Posterior vena cava (tissue), 2 donors: ENCODE results near the gene TNFRSF19. TPM values are rescaled to one million over a fixed set of nuclear protein-coding genes. Genes with fewer than 3 reads are reported as not detected.

Experiments
- DNase-seq: peaks from one replicate; pipeline ENCODE4 v3.0.0-alpha.2; 2020; ENCODE audit warnings: low spot score
- intact Hi-C, 2 donors: fragments of 100-400 bp; cut with DNase I; formaldehyde crosslinking; loops; one replicate each; pipeline versions ENCODE4 v1.14.1 to v1.14.2; 2022 to 2023
- total RNA-seq, 2 donors: library from RNA; stranded (reverse); fragmentation: NEBNext Ultra II Directional; extraction: Animal tissue kit (Norgen Biotek cat#: 25700); gene quantifications; one replicate each; pipeline ENCODE4 v1.2.1, GENCODE V29; 2021
- donor health status: DM: yes; HTN: yes; CAD: no.
- donor health status: DM: yes; HTN: yes; CAD: no.

The TNFRSF19 gene
- total RNA-seq, 2 donors from 2014 or later: 3.6 to 8.2 TPM

DNA sequence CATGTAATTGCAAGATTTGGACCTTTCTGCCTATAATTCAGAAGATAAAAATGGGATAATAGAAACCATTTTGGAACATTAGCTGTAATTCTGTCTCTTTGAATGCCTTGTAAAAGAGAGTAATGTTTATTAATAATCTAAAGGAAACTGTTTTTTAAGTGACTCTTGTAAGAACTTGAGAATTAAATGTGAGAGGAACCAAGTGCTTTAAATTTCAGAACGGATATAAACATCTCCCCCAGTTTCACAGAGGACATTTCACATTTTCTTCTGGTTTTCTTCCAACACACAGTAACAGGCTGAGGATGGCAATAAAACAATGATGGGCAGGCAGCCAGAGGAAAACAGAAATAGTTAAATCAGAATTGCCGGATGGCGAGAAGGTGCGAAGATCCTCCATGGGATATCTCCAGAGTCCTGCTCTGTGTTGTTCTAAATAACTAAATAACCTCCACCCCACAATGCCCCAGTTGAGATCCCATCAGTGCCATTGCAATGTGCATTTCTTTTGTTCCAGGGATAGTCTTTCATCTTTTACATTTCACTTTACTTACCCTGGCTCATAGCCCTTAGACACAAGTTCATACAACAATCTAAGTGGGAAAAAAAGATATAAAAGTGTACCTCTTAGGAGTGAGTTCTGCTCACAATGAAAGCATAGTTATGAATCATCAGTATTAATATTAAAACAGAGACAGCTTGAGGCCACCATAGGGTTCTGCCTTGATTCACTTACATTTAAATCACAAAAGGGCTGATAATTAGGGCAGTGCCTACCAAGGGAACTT lies 73.3 kb downstream of the TNFRSF19 start:
- no peak for DNase-seq
- intact Hi-C loops: no loop called here

DNA sequence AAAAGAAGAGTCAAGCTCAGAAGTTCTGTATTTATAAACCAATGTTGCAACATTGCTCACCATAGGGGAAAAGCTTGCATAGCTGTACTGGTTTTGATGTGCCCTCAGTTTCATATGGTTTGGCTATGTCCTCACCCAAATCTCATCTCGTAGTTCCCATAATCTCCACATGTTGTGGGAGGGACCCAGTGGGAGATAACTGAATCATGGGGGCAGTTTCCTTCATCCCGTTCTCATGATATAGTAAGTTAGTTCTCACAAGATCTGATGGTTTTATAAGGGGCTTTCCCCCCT lies 73.9 kb downstream of the TNFRSF19 start:
- intact Hi-C loops: no loop called here
- DNase-seq: no peak

DNA sequence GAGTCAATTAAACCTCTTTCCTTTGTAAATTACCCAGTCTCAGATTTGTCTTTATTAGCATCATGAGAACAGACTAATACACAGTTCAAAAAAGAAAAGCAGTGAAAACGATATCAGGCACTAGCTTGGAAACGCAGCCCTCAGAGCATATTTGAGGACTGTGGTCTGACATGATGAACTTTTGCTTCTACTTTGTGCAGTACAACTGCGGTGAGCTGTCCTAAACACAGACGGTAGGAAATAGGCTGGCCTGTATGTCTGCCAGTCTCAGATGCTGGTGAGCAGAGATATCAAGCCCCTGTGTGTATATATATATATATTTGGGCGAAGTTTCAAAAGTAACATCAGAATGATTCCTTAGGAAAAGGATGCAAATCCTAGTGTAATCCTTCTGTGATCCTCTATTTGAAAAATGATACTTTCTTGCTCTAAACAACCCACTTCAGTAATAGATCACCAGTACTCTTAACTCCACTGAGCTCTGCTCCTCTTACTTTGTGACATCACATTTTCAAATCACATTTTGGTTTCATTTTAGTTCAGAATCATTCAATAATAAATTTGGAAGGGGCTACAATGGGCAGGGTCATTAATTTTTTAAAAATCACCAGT lies 74.4 kb downstream of the TNFRSF19 start:
- DNase-seq: no peak
- intact Hi-C loops: no loop called here

DNA sequence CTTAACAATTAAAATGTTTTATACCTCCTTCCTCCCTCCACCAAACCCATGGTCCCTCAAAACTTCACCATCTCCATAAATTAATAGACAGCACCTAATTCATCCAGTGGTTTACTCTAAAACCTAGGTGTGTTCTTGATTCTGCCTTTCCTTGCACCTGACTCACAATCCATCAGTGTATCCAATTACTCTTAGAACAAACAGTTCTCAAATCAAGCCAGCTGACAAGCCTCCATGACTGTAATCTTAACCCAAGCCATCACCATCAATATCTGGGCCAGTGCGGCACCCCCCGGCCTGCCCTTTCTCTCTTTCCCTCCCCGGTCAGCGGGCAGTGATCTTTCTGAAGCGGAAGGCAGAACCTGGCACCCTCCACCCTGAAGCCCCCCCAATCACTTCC lies 75.6 kb downstream of the TNFRSF19 start:
- no peak for DNase-seq
- intact Hi-C loops: no loop called here

DNA sequence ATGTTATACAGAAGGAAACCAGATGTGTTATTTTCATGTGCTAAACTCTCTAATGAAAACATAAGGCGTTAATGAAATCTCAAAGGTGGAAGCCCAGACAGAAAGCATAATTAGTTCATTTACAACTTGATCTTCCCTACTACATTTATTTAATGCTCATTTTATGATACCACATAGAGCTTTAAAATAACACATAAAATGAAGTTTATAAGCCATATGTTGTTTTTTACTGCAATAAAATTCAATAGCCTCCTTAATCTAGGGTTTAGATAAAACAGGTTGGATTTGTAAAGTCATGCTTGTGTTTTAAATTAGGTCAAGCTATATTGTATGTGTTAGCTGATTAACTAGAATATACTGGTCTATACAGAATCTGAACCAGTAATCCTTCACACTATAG lies 81.2 kb downstream of the TNFRSF19 start:
- intact Hi-C loops: no loop called here
- DNase-seq: no peak

DNA sequence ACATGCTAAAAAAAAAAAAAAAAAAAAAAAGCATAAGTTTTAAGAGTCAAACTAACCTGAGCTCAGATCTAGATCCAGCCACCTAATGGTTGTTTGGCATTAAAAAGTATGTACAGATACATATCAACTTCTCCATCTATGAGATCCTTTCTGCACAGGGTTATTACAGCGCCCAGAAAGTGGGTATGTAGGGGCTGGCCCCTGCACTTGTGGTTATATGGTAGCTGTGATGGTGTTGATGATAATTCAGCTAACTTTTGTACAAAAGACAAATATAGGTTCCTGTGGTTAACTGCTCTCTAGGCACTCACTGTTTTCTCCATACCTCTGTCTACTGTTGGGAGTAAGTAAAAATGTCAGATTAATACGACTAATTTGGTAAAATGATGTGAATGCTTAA lies 81.7 kb downstream of the TNFRSF19 start:
- intact Hi-C loops: no loop called here
- no peak for DNase-seq

DNA sequence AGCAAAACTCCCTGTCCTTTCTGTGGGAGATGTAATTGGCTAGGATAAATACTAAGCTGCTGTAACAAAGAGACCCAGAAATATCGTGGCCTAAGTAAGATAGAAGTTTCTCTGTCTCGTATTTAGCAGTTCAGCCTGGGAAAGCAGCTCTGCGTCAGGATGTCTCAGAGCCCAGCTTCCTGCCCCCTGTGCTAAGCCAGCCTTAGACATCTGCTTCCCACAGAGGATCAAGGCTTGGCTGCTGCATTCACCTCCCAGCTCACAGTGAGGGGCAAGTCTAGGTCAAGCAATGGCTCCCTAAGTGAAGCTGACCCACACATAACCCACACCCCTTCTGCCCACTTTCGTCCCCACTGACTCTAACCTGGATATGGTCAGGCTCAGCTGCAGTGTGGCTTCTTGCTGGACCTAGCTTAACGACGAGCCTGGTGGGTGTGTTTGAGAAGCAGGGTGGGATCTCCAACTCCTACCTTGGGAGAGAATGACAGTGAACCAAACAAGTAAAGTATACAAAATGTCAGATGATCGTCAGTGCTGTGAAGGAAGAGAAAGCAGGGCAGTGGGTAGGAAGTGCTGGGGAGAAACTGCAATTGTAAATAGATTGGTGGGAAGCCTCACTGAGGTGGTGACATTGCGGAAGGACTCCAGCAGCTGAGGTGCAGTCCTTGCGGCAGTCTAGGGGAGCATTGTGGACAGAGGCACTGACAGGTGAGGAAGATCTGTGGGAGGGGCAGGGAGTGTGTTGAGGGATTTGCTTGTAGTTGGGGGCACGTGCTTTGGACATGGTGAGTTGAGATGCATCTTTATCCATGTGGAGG lies 82.9 kb downstream of the TNFRSF19 start:
- intact Hi-C loops: no loop called here
- no peak for DNase-seq

DNA sequence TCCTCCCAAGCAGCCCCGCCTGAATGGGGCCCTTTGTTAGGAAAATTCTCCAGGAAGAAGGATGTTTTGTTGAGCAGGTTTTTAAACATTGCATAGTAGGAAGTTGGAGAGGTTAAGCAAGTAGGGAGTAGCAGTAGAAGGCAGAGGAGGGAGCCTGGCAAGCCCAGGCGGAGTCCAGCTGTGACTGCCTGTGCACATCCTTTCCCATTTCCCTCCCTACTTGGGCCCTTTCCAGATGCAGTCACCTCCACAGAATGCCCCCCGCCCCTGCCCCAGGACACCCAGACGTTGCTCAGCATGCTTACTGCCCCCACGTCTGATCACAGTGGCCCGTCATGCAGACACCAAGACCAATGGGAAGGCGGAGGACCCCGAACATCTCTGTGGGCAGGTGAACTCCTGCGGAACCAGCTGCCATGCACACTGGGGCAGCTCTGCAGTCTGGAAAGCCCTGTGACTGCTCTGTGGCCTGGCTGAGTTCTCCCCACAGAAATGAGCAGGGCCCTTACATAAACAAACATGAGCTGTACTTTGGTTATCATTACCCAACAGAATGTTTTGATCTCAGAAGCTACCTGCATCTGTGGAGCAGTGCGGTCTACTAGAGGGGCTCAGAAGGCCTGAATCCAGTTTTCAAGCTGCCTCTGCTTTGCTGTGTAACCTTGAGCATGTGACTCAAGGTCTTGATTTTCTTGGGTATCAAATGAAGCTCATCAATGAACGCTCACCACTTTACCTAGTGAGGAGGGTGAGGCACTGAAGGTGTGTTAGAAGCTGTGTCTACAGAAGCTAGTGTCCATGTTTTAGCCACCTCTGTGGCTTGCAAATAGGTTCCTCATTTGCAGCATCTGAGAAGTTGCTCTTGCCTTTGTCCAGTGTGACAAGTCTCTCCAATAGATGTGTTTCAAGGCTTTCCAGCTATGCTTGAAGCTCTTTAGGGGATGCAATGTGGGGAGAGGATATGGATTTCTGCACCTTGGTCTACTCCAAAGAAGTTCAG lies 84.2 kb downstream of the TNFRSF19 start:
- intact Hi-C loops: no loop called here
- DNase-seq: no peak

DNA sequence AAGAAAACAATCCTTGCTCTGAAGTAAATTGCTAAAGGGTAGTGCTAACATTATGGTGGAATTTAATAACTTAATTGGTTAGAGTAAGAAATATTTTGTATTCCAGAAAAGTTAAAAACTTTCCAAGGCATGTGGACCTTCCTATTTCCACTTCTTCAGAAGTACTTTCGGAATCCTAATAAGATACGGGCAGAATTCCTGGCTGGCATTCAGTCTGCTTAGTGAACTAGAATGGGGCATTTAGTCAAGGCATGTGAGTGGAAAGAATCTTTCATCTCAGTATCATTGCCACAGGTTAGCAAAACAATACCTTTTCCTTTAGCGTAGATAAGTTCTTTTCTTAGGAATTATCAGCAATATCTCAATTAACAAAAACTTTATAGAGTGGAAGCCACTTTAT lies 85.1 kb downstream of the TNFRSF19 start:
- DNase-seq: no peak
- intact Hi-C loops: no loop called here

DNA sequence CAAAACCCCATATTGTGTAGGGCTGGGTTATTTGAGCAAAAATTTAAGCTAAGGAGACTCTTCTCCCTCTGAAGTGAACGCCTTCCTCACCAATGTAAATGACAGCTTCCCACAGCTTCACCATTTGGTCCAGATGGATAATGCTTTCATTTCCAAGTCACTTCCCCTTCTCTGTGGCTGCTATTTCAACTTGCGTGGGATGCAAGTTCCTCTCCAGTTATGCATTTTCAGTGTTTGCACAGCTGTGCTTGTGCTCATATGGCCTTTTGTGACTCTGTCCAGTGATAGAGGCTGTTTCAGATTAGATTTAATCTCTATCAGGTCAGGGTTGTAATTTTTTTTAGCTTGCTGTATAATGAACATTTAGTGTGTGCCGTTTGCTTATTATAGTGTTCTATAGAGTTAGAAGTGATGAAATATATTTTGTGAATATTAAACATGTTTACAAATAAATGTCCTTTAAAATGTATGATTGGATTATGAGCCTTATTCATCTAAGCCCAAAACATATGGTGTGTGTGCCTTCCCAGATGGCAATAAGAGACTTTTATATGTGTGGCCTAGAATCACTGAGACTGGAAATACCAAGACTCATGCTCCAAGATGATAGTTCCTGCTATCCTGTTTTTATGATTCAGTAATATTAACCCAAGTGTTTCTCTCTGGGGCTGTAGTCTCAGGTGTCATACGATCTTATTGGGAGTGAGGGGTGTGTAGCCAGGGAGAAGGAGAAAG lies 86.6 kb downstream of the TNFRSF19 start:
- intact Hi-C loops: no loop called here
- no peak for DNase-seq

DNA sequence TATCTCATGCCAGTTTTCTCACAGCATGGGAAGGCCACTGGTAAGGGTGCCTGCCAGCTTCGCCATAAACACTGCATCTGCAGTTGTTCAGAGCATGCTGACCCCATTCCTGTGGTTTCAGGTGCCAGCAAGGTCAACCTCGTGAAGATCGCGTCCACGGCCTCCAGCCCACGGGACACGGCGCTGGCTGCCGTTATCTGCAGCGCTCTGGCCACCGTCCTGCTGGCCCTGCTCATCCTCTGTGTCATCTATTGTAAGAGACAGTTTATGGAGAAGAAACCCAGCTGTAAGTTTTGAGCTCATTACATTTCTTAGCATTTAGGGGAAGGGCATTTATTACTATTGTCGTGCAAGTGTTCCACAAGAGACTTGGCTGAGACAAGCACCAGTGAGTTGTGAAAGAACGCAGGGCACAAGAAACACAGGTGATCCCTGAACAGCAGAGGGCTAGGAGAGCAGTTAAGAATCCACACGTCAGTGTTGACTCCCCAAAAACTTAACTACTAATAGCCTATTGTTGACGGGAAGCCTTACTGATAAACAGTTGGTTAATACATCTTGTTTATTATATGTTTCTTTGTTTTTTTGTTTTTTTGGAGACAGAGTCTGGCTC lies 88.8 kb downstream of the TNFRSF19 start:
- intact Hi-C loops: no loop called here
- DNase-seq: no peak

DNA sequence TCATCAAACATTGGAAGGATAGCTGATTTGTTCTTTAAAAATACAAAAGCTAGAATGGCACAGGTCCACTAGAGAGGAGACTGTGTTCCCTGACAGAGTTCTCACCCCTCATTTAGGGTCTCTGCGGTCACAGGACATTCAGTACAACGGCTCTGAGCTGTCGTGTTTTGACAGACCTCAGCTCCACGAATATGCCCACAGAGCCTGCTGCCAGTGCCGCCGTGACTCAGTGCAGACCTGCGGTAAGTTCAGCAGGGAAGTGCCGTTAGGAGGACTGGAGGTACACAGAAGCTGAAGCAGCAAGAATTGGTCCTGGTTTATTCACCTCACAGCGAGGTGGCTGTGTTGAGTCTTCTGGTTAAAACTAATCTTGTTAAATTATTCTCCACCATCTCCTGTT lies 90.0 kb downstream of the TNFRSF19 start:
- no peak for DNase-seq
- intact Hi-C loops: no loop called here

DNA sequence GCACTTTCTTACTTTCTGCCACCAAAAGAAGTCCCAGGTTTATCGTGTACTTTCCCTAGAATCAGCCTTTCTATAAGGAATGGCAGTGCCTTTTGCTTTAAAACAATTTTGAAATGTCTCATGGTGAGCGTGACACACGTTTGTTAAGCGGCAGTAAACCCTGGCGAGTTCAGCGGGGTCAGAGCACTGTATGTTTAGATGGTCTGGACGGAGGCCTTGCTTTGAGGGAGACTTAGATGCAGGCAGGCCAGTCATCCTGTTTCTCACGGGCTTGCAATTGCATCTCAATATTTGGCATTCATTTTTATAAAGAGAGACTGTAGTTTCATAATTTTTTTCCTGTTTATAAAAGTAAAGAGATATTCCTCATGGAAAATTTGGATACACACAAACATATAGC lies 96.4 kb downstream of the TNFRSF19 start:
- intact Hi-C loops: no loop called here

DNA sequence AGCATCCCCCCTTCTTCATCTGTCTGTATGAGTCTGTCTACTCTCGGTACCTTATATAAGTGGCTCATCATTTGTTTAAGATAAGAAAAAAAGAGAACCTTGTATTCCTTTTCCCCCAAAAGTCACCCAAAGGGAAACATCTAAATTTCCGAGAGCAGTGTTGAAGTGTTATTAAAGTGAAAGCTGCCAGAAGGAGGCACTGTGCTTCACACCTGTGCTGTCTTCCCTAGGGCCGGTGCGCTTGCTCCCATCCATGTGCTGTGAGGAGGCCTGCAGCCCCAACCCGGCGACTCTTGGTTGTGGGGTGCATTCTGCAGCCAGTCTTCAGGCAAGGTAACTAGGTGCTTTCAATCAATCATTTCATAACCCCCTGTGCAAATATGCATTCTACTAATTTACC lies 97.5 kb downstream of the TNFRSF19 start:
- intact Hi-C loops: no loop called here
- DNase-seq: no peak

More for the DNA sequence above, 96.4 kb downstream of the TNFRSF19 start:
- DNase-seq: no peak

DNA sequence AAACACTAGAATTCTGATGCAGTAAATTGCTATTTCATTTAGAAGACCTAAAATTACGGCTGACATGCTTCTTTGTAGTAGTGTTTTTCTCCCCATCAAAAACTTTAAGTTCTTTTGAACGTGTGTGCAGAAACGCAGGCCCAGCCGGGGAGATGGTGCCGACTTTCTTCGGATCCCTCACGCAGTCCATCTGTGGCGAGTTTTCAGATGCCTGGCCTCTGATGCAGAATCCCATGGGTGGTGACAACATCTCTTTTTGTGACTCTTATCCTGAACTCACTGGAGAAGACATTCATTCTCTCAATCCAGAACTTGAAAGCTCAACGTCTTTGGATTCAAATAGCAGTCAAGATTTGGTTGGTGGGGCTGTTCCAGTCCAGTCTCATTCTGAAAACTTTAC lies 98.3 kb downstream of the TNFRSF19 start:
- intact Hi-C loops: no loop called here
- DNase-seq: no peak

DNA sequence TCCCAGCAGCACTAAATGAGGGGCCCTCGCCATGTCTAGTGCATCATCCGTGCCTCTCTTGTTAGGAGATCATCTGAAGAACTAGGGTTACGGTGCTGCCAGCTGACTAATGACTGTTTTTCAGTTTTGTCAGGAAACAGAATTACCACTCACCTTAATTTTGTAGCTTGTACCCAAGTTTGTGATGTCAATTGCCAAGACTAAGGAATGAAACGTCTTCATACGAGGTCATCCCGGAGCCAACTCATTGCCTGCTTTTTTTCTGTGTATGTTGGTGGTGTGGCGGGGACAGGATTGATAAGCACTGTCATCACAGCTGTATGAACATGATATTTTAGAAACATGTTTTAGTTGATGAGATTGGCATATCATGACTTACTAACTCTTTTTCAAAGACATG lies 100.6 kb downstream of the TNFRSF19 start:
- no peak for DNase-seq
- intact Hi-C loops: no loop called here

DNA sequence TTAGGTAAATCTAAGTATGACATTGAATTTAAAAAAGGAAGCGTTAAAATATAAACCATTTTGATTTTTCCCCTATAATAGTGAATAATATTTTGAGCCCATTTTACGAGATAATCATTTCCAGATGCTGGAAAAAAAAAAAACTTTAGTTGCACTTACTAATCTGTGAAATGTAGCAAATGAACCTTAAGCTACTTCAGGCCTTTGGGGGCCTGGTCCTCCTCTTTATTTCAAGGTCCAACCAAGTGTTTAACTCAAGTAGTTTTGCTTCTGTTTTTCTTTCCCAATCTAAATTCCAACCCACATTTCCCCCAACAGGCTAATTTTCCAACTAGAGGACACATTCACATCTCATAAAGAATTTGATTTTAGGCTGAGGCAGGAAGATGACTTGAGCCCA lies 101.2 kb downstream of the TNFRSF19 start:
- no peak for DNase-seq
- intact Hi-C loops: no loop called here

DNA sequence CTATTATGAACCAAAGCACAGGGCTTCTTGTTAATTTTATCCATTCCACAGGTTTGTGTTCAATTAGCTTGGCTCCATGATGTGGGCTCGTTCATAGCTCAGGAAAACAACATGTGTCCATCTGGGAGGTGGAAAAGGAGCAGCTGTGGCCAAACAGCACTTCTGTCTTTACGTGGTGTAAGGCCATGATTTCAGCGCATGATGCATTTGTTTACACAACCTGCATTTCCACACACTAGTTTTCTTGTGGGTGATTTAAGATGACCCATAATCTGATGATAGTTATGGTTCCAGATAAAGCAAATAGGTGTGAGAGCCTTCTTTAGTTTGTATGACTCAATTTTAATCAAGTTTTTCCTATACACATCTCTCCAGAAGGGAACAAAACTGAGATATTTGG lies 101.7 kb downstream of the TNFRSF19 start:
- intact Hi-C loops: no loop called here
- no peak for DNase-seq
